AG08396 (cell line): ENCODE measurements around the gene RPL27.
"Not testable (repeated sequence)": the region's sequence is repeated elsewhere in the genome, so short reads cannot be mapped to it uniquely, and the experiment has no call there.

ENCODE experiments used
- DNase-seq: peaks from one replicate; pipeline ENCODE4 v3.0.0; 2012; ENCODE audit warnings: low spot score, mixed read lengths

The RPL27 gene

GRCh38 chr17:42993913-42994312 lies 4.3 kb upstream of the RPL27 start:
- DNase-seq: not testable (repeated sequence)

GRCh38 chr17:42997390-42997983 lies 732 bp upstream of the RPL27 start:
- no peak for DNase-seq

GRCh38 chr17:42999003-42999525 lies 845 bp downstream of the RPL27 start:
- no peak for DNase-seq

- not testable (repeated sequence) for DNase-seq
Measured at GRCh38 chr17:43000894-43001293, 2.7 kb downstream of the RPL27 start.

- no peak for DNase-seq
Measured at GRCh38 chr17:43003542-43004172, 5.4 kb downstream of the RPL27 start.

- DNase-seq: peak; percentile 79
Measured at GRCh38 chr17:43006639-43007551, 8.7 kb downstream of the RPL27 start, which contains the start of gene IFI35. Gene IFI35 (plus strand): TSS chr17:43006784. CDS start chr17:43006948, 164 bp downstream.

GRCh38 chr17:43010667-43011308 lies 12.6 kb downstream of the RPL27 start:
- DNase-seq: no peak

- no peak for DNase-seq
Measured at GRCh38 chr17:43011728-43012472, 13.7 kb downstream of the RPL27 start.

GRCh38 chr17:43013296-43013695 lies 15.1 kb downstream of the RPL27 start:
- no peak for DNase-seq

GRCh38 chr17:43014020-43014648 lies 15.9 kb downstream of the RPL27 start:
- DNase-seq: no peak

- no peak for DNase-seq
Measured at GRCh38 chr17:43014649-43015542, 16.7 kb downstream of the RPL27 start.

GRCh38 chr17:43015579-43015978 lies 17.4 kb downstream of the RPL27 start:
- no peak for DNase-seq

GRCh38 chr17:43016216-43016615 lies 18.0 kb downstream of the RPL27 start:
- DNase-seq: no peak

GRCh38 chr17:43018008-43018853 lies 20.0 kb downstream of the RPL27 start:
- no peak for DNase-seq

GRCh38 chr17:43018932-43019331 lies 20.7 kb downstream of the RPL27 start:
- DNase-seq: no peak

- DNase-seq: peak; percentile 36
Measured at GRCh38 chr17:43019418-43019817, 21.2 kb downstream of the RPL27 start.

- DNase-seq: no peak
Measured at GRCh38 chr17:43020030-43020621, 21.9 kb downstream of the RPL27 start.
